HG02763 (cell line): ENCODE data around the gene C4orf17.
"Not testable (repeated sequence)": the region's sequence is repeated elsewhere in the genome, so short reads cannot be mapped to it uniquely, and the experiment has no call there.

Experiments
- ATAC-seq: cut with Tn5 transposase; IDR thresholded peaks from one replicate; pipeline ENCODE4 v1.9.1; 2021; ENCODE audit warnings: mild to moderate bottlenecking, moderate library complexity; ENCODE audit not compliant: unreplicated experiment

Gene C4orf17

GRCh38 chr4:99510721-99511120 is at the start of gene C4orf17:
Gene C4orf17, plus strand, starts transcription at chr4:99511021. Its CDS starts 2,061 bp downstream, at chr4:99513082.
- ATAC-seq: no peak

- ATAC-seq: no peak
Measured at GRCh38 chr4:99461623-99462401, 49.0 kb upstream of the C4orf17 start.

- ATAC-seq: peak; percentile 89
Measured at GRCh38 chr4:99462875-99463464, 47.9 kb upstream of the C4orf17 start.

- ATAC-seq: no peak
Measured at GRCh38 chr4:99463566-99463965, 47.3 kb upstream of the C4orf17 start.

GRCh38 chr4:99467887-99468286 is 42.9 kb upstream of the C4orf17 start:
- no peak for ATAC-seq

- ATAC-seq: no peak
Measured at GRCh38 chr4:99468889-99469288, 41.9 kb upstream of the C4orf17 start.

GRCh38 chr4:99471349-99471748 is 39.5 kb upstream of the C4orf17 start:
- no peak for ATAC-seq

GRCh38 chr4:99471896-99472295 is 38.9 kb upstream of the C4orf17 start:
- no peak for ATAC-seq

- no peak for ATAC-seq
Measured at GRCh38 chr4:99473131-99473530, 37.7 kb upstream of the C4orf17 start.

GRCh38 chr4:99483636-99484035 is 27.2 kb upstream of the C4orf17 start:
- no peak for ATAC-seq

- no peak for ATAC-seq
Measured at GRCh38 chr4:99485212-99485611, 25.6 kb upstream of the C4orf17 start.

GRCh38 chr4:99486648-99487047 is 24.2 kb upstream of the C4orf17 start:
- ATAC-seq: not testable (repeated sequence)

GRCh38 chr4:99490286-99490685 is 20.5 kb upstream of the C4orf17 start:
- ATAC-seq: no peak

- no peak for ATAC-seq
Measured at GRCh38 chr4:99504804-99505502, 5.9 kb upstream of the C4orf17 start.

- ATAC-seq: no peak
Measured at GRCh38 chr4:99506781-99507180, 4.0 kb upstream of the C4orf17 start.

- no peak for ATAC-seq
Measured at GRCh38 chr4:99507349-99507748, 3.5 kb upstream of the C4orf17 start.

- no peak for ATAC-seq
Measured at GRCh38 chr4:99507762-99508161, 3.1 kb upstream of the C4orf17 start.

GRCh38 chr4:99518601-99519295 is 7.9 kb downstream of the C4orf17 start:
- ATAC-seq: no peak

- no peak for ATAC-seq
Measured at GRCh38 chr4:99529228-99529627, 18.4 kb downstream of the C4orf17 start.

- no peak for ATAC-seq
Measured at GRCh38 chr4:99529956-99530355, 19.1 kb downstream of the C4orf17 start.

GRCh38 chr4:99534699-99535098 is 23.9 kb downstream of the C4orf17 start:
- not testable (repeated sequence) for ATAC-seq
